Body of pancreas (tissue), 4 donors: ENCODE results near the gene COL26A1. TPM values are rescaled to one million over a fixed set of nuclear protein-coding genes. Genes with fewer than 3 reads are reported as not detected.

ENCODE experiments used
- ATAC-seq: fragments of 150-250 bp; one replicate; pipeline ENCODE4 v1.9.1; 2016
- DNase-seq, 4 donors: peaks; one replicate each; pipeline ENCODE4 v3.0.0-alpha.2; 2019
- H3K27ac ChIP-seq, 4 donors: fragments of 200-600 bp; sonication (generic); 1 replicate in 3 of 4; 2 replicates in 1 of 4; pipeline versions ENCODE4 v1.5.1 to v1.6.1; 2016 to 2019; ENCODE audit warnings: mild to moderate bottlenecking in 1 of 4, mixed read lengths in 1 of 4, moderate library complexity in 1 of 4
- H3K27me3 ChIP-seq, 2 donors: fragments of 200-600 bp; sonication (generic); one replicate each; pipeline ENCODE4 v1.6.0; 2016; ENCODE audit warnings: mild to moderate bottlenecking in 1 of 2
- H3K36me3 ChIP-seq, 2 donors: fragments of 200-600 bp; sonication (generic); replicated peaks in 1 of 2; 2 replicates each; pipeline ENCODE4 v1.5.1; 2016; ENCODE audit warnings: low read depth in 2 of 2; ENCODE audit not compliant: insufficient read depth in 1 of 2
- H3K4me1 ChIP-seq: fragments of 200-600 bp; sonication (generic); one replicate; pipeline ENCODE4 v1.6.0; 2016
- H3K4me3 ChIP-seq, 2 donors: fragments of 200-600 bp; sonication (generic); 1 replicate in 1 of 2; 2 replicates in 1 of 2; pipeline ENCODE4 v1.5.1; 2016 to 2019
- H3K9me3 ChIP-seq, 3 donors: fragments of 200-600 bp; sonication (generic); 1 replicate in 2 of 3; 2 replicates in 1 of 3; pipeline ENCODE4 v1.5.1; 2016
- POLR2A ChIP-seq, 3 donors: fragments of 450-650 bp; IDR thresholded peaks; one replicate each; pipeline ENCODE4 v1.6.1; 2016; ENCODE audit warnings: antibody characterized with exemption in 3 of 3, mild to moderate bottlenecking in 2 of 3
- WGBS, 2 donors: methylation state at CpG; one replicate each; pipeline ENCODE4 v1.1.5; 2017; 5-methylcytosine and 5-hydroxymethylcytosine counted together
- intact Hi-C: fragments of 100-400 bp; cut with DNase I; formaldehyde crosslinking; loops from one replicate; pipeline ENCODE4 v1.15.1; 2023
- total RNA-seq, 2 donors: library from RNA; depleted of rRNA; stranded (reverse); fragments of >200 nt; gene quantifications; one replicate each; pipeline ENCODE4 v1.1.0, GENCODE V29; 2016
- TF ChIP-seq, protein P1 (sequence below), 7 experiments: fragments of 450-650 bp in 4 of 7; fragments of 200-600 bp in 3 of 7; sonication (generic) in 3 of 7; IDR thresholded peaks; one replicate each; pipeline ENCODE4 v1.5.1; 2016 to 2019; ENCODE audit warnings: antibody characterized with exemption in 7 of 7

The COL26A1 gene
- total RNA-seq, 2 donors from 2014 or later, result 0.78 to 2.0 TPM

GRCh38 chr7:101465131-101465530 lies 102.5 kb downstream of the COL26A1 start:
- H3K4me1 ChIP-seq, result no peaks in the 10 kb centered on the region
- no peaks in the 10 kb centered on the region for H3K36me3 ChIP-seq
- H3K9me3 ChIP-seq, result no peaks in the 10 kb centered on the region
- intact Hi-C loops, result no loop called here
- 83 to 90% methylated on average over 2 to 5 of the region's 5 CpGs for WGBS, 2 donors
- DNase-seq (no peak), ATAC-seq (no peak)
- H3K27me3 ChIP-seq, result no peaks in the 10 kb centered on the region
- no peak for TF ChIP-seq POLR2A (IDR thresholded peaks at IDR 0.05)
- no peak overlapping the region for H3K4me3 ChIP-seq
- H3K27ac ChIP-seq, result no peak overlapping the region

GRCh38 chr7:101465576-101466196 lies 103.0 kb downstream of the COL26A1 start:
- WGBS, 2 donors, result 53 to 67% methylated on average over 8 to 9 of the region's 9 CpGs
- no peak for TF ChIP-seq POLR2A (IDR thresholded peaks at IDR 0.05)
- TF ChIP-seq, protein P1, sequence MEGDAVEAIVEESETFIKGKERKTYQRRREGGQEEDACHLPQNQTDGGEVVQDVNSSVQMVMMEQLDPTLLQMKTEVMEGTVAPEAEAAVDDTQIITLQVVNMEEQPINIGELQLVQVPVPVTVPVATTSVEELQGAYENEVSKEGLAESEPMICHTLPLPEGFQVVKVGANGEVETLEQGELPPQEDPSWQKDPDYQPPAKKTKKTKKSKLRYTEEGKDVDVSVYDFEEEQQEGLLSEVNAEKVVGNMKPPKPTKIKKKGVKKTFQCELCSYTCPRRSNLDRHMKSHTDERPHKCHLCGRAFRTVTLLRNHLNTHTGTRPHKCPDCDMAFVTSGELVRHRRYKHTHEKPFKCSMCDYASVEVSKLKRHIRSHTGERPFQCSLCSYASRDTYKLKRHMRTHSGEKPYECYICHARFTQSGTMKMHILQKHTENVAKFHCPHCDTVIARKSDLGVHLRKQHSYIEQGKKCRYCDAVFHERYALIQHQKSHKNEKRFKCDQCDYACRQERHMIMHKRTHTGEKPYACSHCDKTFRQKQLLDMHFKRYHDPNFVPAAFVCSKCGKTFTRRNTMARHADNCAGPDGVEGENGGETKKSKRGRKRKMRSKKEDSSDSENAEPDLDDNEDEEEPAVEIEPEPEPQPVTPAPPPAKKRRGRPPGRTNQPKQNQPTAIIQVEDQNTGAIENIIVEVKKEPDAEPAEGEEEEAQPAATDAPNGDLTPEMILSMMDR (IDR thresholded peaks at IDR 0.05), result no peak
- Histone ChIP-seq H3K4me1 (no peaks in the 10 kb centered on the region), H3K9me3 (no peaks in the 10 kb centered on the region), H3K27ac (no peak overlapping the region), H3K4me3 (no peak overlapping the region), H3K36me3 (no peaks in the 10 kb centered on the region), H3K27me3 (no peaks in the 10 kb centered on the region)
- intact Hi-C loops, result no loop called here
- ATAC-seq (no peak), DNase-seq (no peak)

DNA sequence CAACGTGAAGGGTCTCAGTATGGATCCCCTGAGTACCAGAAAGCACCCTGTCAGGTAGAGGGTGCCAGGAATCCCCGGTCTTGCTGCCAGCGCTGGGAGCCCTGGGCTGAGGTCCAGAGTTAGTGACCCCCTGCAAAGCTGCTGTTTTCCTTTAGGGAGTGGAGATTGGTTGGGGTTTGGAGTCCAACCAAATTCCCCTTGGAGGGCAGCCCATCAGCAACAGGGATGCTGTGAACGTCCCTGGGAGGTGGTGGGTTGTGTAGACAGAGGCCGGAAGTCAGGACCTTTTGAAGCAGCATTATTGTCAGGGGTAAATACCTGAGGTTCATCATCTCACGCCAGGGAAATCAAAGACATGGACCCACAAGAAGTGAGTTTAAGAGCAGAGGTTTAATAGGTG lies 104.2 kb downstream of the COL26A1 start:
- WGBS, 2 donors, result 43 to 53% methylated on average over 4 to 6 of the region's 6 CpGs
- intact Hi-C loops, result no loop called here
- Histone ChIP-seq H3K4me1 (no peaks in the 10 kb centered on the region), H3K4me3 (no peak overlapping the region), H3K27ac (no peak overlapping the region), H3K27me3 (no peaks in the 10 kb centered on the region), H3K36me3 (no peaks in the 10 kb centered on the region), H3K9me3 (no peaks in the 10 kb centered on the region)
- TF ChIP-seq POLR2A (IDR thresholded peaks at IDR 0.05), result no peak
- TF ChIP-seq, protein P1 (IDR thresholded peaks at IDR 0.05), result no peak
- peak; percentile 85 for ATAC-seq
- peak; percentile 33 to 62 (median 54) for DNase-seq

DNA sequence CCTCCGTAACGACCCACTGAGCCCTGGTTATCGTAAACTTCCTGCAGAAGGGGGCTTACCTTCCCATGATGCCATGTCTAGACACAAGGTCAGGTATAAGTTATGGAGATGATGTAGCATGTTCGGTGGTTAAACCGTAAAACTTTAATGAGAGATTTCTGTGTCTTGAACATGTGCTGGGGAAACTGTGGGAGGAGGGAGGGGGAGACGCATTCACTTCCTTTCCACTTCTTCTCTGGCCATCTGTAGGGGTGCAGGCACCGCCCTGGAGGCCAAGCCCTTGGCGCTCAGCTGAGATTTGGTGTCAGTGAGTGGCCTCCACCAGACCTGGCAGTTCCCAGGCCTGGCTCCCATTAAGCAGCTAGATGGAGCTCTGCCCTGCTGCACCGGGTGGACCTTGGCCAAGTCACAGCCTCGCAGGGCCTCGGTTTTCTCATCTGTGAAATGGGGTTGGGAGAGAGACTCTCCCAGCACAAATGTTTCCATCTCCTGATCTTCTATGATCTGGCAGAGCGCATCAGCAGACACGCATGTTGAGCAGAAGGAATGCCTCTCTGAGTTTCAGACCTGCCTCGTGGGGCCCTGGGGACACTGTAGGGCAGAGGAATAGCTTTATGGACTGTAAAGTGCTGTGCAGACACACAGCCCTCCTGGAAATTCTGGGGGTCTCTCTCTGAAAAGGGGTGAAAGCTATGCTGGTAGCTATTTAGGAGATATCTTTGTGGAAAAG lies 106.0 kb downstream of the COL26A1 start:
- ATAC-seq, result no peak
- no peaks in the 10 kb centered on the region for H3K36me3 ChIP-seq
- intact Hi-C loops, result no loop called here

More for the DNA sequence above, 106.0 kb downstream of the COL26A1 start:
- Histone ChIP-seq H3K27me3 (no peaks in the 10 kb centered on the region), H3K27ac (no peak overlapping the region), H3K4me1 (no peaks in the 10 kb centered on the region), H3K9me3 (no peaks in the 10 kb centered on the region), H3K4me3 (no peak overlapping the region)
- WGBS, 2 donors, result 81 to 84% methylated on average over 11 to 14 of the region's 14 CpGs
- no peak for DNase-seq
- TF ChIP-seq, protein P1 (IDR thresholded peaks at IDR 0.05), result no peak
- no peak for TF ChIP-seq POLR2A (IDR thresholded peaks at IDR 0.05)
